GM12873 (cell line): ENCODE results near the gene TPRA1.
A peak's percentile ranks its signal among the peaks of the same experiment; 100 is the strongest.

Source experiments
- CTCF ChIP-seq: IDR thresholded peaks from 2 replicates; pipeline ENCODE4 v1.5.1; 2012; ENCODE audit warnings: low read depth, mild to moderate bottlenecking, moderate library complexity, low read length, control low read depth; ENCODE audit not compliant: insufficient read depth; ENCODE audit errors: missing control alignments

TPRA1 gene

DNA sequence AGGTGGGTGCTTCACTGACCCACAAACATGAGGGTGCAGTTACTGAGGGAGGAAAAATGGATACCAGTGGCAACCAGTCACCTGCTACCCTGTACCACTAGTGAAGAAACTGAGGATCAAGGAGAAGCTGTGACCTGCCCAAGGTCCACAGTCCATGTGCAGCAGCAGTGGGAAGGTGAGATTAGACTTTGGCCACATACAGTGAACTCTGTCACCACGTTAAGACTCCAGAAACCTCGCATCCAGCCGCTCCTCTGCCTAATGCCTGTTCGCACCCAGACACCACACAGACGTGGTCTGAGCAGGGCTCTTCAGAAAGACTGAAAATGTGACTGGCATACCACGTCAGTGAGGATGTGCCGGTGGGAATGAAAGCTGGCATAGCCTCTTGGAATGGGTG lies 20.0 kb downstream of the TPRA1 start:
- TF ChIP-seq CTCF = no peak

DNA sequence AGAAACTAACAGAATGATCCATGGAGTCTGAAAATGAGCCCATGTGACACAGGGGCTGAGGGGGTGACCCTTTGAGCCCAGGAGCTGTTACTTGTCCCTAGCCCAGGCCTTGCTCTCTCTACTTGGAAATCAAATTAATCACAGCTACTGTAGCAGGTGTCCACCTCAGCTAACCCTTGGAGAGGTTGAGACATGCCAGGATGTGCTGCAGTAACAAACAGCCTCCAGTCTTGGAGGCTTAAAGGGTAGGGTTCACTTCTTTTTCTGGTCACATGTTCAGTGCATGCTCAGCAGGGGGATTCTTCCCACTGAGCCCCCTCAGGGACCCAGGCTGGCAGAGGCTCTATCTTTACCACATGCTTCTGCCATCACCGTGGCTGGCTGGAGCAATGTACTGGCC lies 21.4 kb downstream of the TPRA1 start:
- no peak for TF ChIP-seq CTCF

GRCh38 chr3:127568586-127568985 lies 21.9 kb downstream of the TPRA1 start:
- TF ChIP-seq CTCF = no peak

DNA sequence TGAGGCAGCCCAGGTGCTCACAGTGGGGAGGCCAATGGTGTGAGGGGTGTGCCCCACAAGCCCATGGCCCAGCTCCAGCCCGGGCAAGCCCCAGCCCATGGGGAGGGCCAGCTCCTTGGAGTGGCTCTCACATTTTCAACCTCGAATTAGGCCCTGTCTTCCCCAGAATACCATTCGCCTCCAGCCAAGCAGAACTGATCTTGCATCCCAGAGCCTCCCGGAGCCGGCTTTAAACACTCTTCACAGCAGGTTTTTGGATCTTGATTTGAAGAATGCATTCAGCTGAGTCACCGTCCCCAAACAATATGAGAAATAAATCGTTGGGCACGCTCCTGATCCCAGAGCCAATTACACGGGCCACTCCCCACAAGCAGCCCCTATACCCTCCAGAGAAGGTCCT lies 23.7 kb downstream of the TPRA1 start:
- TF ChIP-seq CTCF = no peak

DNA sequence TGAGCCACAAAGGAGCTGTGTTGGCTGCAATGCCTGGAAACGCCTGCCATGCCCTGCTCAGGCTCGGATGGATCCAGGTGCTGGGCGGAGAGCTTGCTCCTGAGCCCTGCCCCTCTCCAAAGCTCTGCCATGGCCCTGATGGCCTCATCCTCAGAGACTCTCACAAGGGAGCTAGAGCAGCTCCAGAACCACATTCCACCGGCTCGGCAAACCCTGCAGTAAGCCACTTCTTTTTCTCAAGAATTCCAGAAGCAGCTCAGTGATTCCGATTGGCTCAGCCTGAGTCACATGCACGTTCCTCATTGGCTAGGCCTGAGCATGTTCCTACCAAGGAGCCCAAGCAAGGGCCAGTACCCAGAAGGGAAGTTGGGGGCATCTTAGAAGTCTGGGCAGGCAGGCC lies 24.8 kb downstream of the TPRA1 start:
- no peak for TF ChIP-seq CTCF

DNA sequence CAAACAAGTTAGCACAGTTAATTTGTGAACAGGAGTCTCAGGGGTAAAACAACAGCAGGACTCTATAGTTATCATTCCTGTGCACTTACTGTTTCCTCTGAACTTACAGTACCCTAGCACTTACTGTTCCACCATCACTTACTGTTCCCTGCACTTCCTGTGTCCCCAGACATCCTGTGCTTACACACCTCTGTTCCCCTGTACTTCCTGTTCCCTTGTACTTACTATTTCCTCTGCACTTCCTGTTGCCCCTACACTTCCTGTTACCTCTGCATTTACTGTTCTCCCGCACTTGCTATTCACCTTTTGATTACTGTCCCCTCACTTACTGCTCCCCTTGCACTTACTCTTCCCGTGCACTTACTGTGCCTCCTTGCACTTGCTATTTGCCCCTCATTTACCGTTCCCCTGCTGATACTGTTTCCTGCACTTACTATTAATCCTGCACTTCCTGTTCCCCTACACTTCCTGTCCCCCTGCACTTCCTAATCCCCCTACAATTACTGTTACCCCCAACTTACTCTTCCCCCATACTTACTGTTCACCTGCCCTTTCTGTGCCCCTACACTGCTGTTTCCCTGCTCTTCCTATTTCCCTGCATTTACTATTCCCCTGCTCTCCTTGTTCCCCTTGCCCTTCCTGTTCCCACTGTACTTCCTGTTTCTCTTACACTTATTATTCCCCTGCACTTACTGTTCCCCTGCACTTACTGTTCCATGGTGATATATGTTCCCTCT lies 30.3 kb downstream of the TPRA1 start:
- TF ChIP-seq CTCF = no peak

DNA sequence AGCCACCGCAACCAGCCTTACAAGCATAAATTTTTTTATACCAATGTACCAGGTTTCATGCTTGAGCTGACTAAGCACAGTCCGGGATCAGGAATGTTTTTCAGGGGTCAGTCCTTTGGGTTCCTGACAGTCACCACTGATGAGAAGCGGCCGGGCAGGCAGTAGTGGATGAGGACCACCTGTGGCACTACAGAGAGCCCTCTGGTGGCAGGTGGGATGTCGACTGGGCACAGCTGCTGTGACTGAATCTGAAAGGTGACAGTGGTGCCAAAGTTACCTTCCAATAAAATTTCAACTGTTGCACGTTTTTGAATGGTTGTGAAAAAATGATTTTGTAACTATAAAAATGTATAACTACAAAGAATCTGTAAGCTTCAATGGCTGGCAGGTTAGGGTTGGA lies 34.0 kb downstream of the TPRA1 start:
- TF ChIP-seq CTCF = peak; percentile 46
